ENCODE data around the gene ITGAX.
"Not testable (repeated sequence)": the region's sequence is repeated elsewhere in the genome, so short reads cannot be mapped to it uniquely, and the experiment has no call there.

DNA sequence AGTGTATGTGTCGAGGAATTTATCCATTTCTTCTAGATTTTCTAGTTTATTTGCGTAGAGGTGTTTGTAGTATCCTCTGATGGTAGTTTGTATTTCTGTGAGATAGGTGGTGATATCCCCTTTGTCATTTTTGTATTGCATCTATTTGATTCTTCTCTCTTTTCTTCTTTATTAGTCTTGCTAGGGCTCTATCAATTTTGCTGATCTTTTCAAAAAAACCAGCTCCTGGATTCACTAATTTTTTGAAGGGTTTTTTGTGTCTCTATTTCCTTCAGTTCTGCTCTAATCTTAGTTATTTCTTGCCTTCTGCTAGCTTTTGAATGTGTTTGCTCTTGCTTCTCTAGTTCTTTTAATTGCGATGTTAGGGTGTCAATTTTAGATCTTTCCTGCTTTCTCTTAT, 46.6 kb upstream of the ITGAX start:
- TF ChIP-seq, protein P1, sequence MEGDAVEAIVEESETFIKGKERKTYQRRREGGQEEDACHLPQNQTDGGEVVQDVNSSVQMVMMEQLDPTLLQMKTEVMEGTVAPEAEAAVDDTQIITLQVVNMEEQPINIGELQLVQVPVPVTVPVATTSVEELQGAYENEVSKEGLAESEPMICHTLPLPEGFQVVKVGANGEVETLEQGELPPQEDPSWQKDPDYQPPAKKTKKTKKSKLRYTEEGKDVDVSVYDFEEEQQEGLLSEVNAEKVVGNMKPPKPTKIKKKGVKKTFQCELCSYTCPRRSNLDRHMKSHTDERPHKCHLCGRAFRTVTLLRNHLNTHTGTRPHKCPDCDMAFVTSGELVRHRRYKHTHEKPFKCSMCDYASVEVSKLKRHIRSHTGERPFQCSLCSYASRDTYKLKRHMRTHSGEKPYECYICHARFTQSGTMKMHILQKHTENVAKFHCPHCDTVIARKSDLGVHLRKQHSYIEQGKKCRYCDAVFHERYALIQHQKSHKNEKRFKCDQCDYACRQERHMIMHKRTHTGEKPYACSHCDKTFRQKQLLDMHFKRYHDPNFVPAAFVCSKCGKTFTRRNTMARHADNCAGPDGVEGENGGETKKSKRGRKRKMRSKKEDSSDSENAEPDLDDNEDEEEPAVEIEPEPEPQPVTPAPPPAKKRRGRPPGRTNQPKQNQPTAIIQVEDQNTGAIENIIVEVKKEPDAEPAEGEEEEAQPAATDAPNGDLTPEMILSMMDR (IDR thresholded peaks at IDR 0.05; ENCODE audit: low read length): not testable (repeated sequence)
- TF ChIP-seq EZH2 (optimal IDR thresholded peaks at IDR 0.05; ENCODE audit: low read depth, low read length): not testable (repeated sequence)
